CD14-positive monocyte (primary cell): ENCODE results near the gene PSMD11. TPM values are rescaled to one million over a fixed set of nuclear protein-coding genes. Genes with fewer than 3 reads are reported as not detected.

ENCODE experiments used
- DNase-seq, 3 donors: peaks; one replicate each; pipeline ENCODE4 v3.0.0-alpha.2; 2011 to 2022
- H2AFZ ChIP-seq: 2 replicates; pipeline ENCODE4 v1.6.0; 2012; ENCODE audit warnings: mild to moderate bottlenecking, low read depth, low read length, inconsistent platforms; ENCODE audit not compliant: insufficient read depth, poor library complexity, severe bottlenecking
- H3K27ac ChIP-seq, 2 donors: 1 replicate in 1 of 2; 2 replicates in 1 of 2; pipeline ENCODE4 v1.5.1; 2012 to 2013; ENCODE audit warnings: low read length in 2 of 2, control low read depth in 1 of 2, inconsistent platforms in 1 of 2, low read depth in 1 of 2, mild to moderate bottlenecking in 1 of 2
- H3K27me3 ChIP-seq, 2 donors: one replicate each; pipeline versions ENCODE4 v1.6.0 to v1.6.1; 2011 to 2013; ENCODE audit warnings: low read length in 2 of 2; ENCODE audit not compliant: control insufficient read depth in 2 of 2, insufficient read depth in 2 of 2
- H3K36me3 ChIP-seq, 2 donors: replicated peaks in 1 of 2; 1 replicate in 1 of 2; 2 replicates in 1 of 2; pipeline versions ENCODE4 v1.5.1 to v1.6.1; 2012 to 2013; ENCODE audit warnings: low read length in 2 of 2, control low read depth in 1 of 2, inconsistent platforms in 1 of 2, mild to moderate bottlenecking in 1 of 2; ENCODE audit not compliant: insufficient read depth in 2 of 2, control insufficient read depth in 1 of 2
- H3K4me1 ChIP-seq, 2 donors: 1 replicate in 1 of 2; 2 replicates in 1 of 2; pipeline versions ENCODE4 v1.5.1 to v1.6.1; 2012 to 2013; ENCODE audit warnings: low read length in 2 of 2, control low read depth in 1 of 2, inconsistent platforms in 1 of 2, mild to moderate bottlenecking in 1 of 2, moderate library complexity in 1 of 2; ENCODE audit not compliant: insufficient read depth in 2 of 2, control insufficient read depth in 1 of 2
- H3K4me2 ChIP-seq: replicated peaks from 2 replicates; pipeline ENCODE3; 2012; ENCODE audit warnings: low read length, moderate library complexity, mild to moderate bottlenecking; ENCODE audit not compliant: poor library complexity, severe bottlenecking; ENCODE audit errors: extremely low read depth
- H3K4me3 ChIP-seq, 3 experiments: fragments of 200-600 bp in 1 of 3; sonication (generic) in 1 of 3; replicated peaks in 1 of 3; 1 replicate in 2 of 3; 2 replicates in 1 of 3; pipeline ENCODE4 v1.5.1; 2011 to 2013; ENCODE audit warnings: low read length in 3 of 3, mild to moderate bottlenecking in 3 of 3, control low read depth in 2 of 3, low read depth in 2 of 3, inconsistent platforms in 1 of 3, moderate library complexity in 1 of 3
- H3K79me2 ChIP-seq: 2 replicates; pipeline ENCODE4 v1.6.0; 2012; ENCODE audit warnings: mild to moderate bottlenecking, control low read depth, inconsistent platforms, low read length, moderate library complexity; ENCODE audit not compliant: insufficient read depth
- H3K9ac ChIP-seq: 2 replicates; pipeline ENCODE4 v1.6.0; 2017; ENCODE audit warnings: low read length, mild to moderate bottlenecking; ENCODE audit not compliant: insufficient read depth, poor library complexity, severe bottlenecking
- H3K9me3 ChIP-seq, 2 donors: replicated peaks in 1 of 2; 1 replicate in 1 of 2; 2 replicates in 1 of 2; pipeline versions ENCODE4 v1.5.1 to v1.6.1; 2012 to 2013; ENCODE audit warnings: low read length in 2 of 2, control low read depth in 1 of 2; ENCODE audit not compliant: control insufficient read depth in 1 of 2, insufficient read depth in 1 of 2
- H4K20me1 ChIP-seq: 2 replicates; pipeline ENCODE4 v1.6.0; 2012; ENCODE audit warnings: mild to moderate bottlenecking, low read length, control low read depth, moderate library complexity; ENCODE audit not compliant: insufficient read depth
- H3K27ac Mint-ChIP-seq, 7 donors: one replicate each; pipeline ENCODE4 v1.8.0; 2020; ENCODE audit warnings: mild to moderate bottlenecking in 7 of 7, mixed read lengths in 7 of 7, moderate library complexity in 6 of 7, inconsistent platforms in 2 of 7
- H3K27me3 Mint-ChIP-seq, 3 donors: one replicate each; pipeline ENCODE4 v1.8.0; 2021 to 2022; ENCODE audit warnings: low read depth in 3 of 3, mild to moderate bottlenecking in 3 of 3, mixed read lengths in 3 of 3, moderate library complexity in 3 of 3, inconsistent platforms in 1 of 3
- H3K36me3 Mint-ChIP-seq, 2 donors: one replicate each; pipeline ENCODE4 v1.8.0; 2020; ENCODE audit warnings: mixed read lengths in 2 of 2, inconsistent platforms in 1 of 2, mild to moderate bottlenecking in 1 of 2
- H3K4me1 Mint-ChIP-seq: one replicate; pipeline ENCODE4 v1.8.0; 2020; ENCODE audit warnings: mild to moderate bottlenecking, mixed read lengths
- H3K4me3 Mint-ChIP-seq, 2 donors: one replicate each; pipeline ENCODE4 v1.8.0; 2020; ENCODE audit warnings: mild to moderate bottlenecking in 2 of 2, mixed read lengths in 2 of 2, moderate library complexity in 1 of 2
- H3K9me3 Mint-ChIP-seq, 7 donors: one replicate each; pipeline ENCODE4 v1.8.0; 2020 to 2022; ENCODE audit warnings: mixed read lengths in 7 of 7, mild to moderate bottlenecking in 6 of 7, moderate library complexity in 6 of 7, inconsistent platforms in 2 of 7
- WGBS: methylation state at CpG from one replicate; pipeline ENCODE4 v1.1.5; 2013; ENCODE audit warnings: missing lambda C conversion rate; ENCODE audit not compliant: insufficient coverage; 5-methylcytosine and 5-hydroxymethylcytosine counted together
- intact Hi-C, 2 donors: fragments of 100-400 bp; cut with micrococcal nuclease; formaldehyde crosslinking; loops; one replicate each; pipeline versions ENCODE4 v1.15.0 to v1.15.1; 2023
- polyA plus RNA-seq, 3 donors: library from polyadenylated mRNA; depleted of rRNA in 1 of 3; unstranded in 2 of 3; stranded (reverse) in 1 of 3; fragments of 300-500 nt in 2 of 3; fragments of >200 nt in 1 of 3; fragmentation: Illumina TruSeq in 2 of 3; gene quantifications; 1 replicate in 2 of 3; 2 replicates in 1 of 3; pipeline ENCODE4 v1.2.3, GENCODE V29; 2012 to 2021
- TF ChIP-seq, protein P1 (sequence below): fragments of 200-600 bp; IDR thresholded peaks from one replicate; pipeline ENCODE4 v1.8.0; 2022; ENCODE audit warnings: antibody characterized with exemption, mild to moderate bottlenecking

PSMD11 gene
- polyA plus RNA-seq, 3 donors, result 29.9 to 112 (median 91.8) TPM

DNA sequence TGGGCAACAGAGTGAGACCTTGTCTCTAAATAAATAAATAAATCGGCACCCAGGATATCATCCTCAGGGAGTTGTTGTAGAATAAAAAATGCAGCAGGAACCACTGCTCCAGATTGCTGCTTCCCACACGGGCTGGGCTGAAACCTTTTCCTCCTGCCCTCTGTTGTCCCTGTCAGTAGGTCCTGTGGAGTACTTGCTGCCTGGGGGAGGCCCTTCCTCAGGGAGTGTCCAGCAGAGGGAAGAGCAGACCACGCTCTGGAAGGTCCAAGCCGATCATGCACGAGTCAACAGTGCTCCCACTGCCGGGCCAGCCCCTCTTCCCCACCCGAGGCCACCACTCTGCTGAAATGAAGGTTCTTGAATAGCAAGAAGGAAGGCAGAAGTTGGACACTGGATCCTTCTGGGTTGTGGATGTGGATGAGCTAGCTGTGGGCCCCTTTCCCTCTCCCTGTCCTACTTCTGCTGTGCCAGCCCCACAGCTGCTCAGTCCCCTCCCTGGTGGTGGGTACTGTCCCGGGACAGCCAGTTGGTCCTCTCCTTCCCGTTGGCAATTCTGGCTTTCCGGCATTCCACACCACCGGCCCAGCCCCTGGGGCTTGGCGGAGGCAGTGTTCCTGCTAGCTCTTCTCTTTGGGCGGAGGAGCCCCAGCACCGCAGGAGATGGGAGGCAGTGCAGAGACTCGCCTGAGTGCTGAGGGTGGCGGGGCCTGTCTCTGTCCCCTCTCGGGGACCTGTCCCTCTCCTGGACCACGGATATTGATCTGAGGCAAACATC lies 53.3 kb downstream of the PSMD11 start:
- Mint-ChIP-seq H3K27me3 (peaks cover 0 to 6% (median 2%) of the 10 kb centered on the region in 3 donors), H3K9me3 (peaks cover 0 to 4% (median 0%) of the 10 kb centered on the region in 7 donors), H3K36me3 (peaks cover 11 to 13% of the 10 kb centered on the region in 2 donors), H3K4me1 (peaks cover 59% of the 10 kb centered on the region), H3K4me3 (no peak overlapping the region), H3K27ac (no peak overlapping the region)
- H3K9me3 ChIP-seq, result no peaks in the 10 kb centered on the region
- TF ChIP-seq, protein P1, sequence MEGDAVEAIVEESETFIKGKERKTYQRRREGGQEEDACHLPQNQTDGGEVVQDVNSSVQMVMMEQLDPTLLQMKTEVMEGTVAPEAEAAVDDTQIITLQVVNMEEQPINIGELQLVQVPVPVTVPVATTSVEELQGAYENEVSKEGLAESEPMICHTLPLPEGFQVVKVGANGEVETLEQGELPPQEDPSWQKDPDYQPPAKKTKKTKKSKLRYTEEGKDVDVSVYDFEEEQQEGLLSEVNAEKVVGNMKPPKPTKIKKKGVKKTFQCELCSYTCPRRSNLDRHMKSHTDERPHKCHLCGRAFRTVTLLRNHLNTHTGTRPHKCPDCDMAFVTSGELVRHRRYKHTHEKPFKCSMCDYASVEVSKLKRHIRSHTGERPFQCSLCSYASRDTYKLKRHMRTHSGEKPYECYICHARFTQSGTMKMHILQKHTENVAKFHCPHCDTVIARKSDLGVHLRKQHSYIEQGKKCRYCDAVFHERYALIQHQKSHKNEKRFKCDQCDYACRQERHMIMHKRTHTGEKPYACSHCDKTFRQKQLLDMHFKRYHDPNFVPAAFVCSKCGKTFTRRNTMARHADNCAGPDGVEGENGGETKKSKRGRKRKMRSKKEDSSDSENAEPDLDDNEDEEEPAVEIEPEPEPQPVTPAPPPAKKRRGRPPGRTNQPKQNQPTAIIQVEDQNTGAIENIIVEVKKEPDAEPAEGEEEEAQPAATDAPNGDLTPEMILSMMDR, result no peak
- H3K79me2 ChIP-seq, result no peaks in the 10 kb centered on the region
- no peaks in the 10 kb centered on the region for H3K27me3 ChIP-seq
- no peak overlapping the region for H2AFZ ChIP-seq
- no peaks in the 10 kb centered on the region for H4K20me1 ChIP-seq
- H3K4me1 ChIP-seq, result peaks cover 54 to 63% of the 10 kb centered on the region in 2 donors
- no peaks in the 10 kb centered on the region for H3K36me3 ChIP-seq
- no peak overlapping the region for H3K4me2 ChIP-seq
- intact Hi-C loops, result no loop called here
- no peak overlapping the region for H3K9ac ChIP-seq
- DNase-seq, result no peak
- WGBS, result 92% methylated on average over 12 of the region's 18 CpGs
- H3K4me3 ChIP-seq, result no peak overlapping the region
- H3K27ac ChIP-seq, result no peak overlapping the region

DNA sequence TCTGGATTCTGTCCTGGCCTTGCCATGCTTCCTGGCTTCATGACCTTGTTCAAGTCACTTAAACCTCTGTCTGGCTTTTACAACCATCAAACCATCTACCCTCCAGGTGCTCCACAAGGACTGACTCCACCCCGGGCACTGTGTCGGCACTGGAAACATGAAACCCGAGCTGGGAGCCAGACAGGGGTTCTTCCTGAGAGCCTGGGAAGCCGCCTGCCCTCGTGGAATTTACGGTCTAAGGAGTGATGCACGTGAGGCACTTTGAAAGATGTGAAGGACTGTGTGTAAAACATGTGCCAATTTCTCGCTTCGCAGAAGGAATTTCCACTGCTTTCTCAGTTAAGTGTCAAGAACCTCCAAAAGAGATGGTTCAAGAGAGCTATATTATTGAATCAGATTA lies 54.1 kb downstream of the PSMD11 start:
- no peak overlapping the region for H2AFZ ChIP-seq

More for the DNA sequence above, 54.1 kb downstream of the PSMD11 start:
- Histone ChIP-seq H3K4me3 (no peak overlapping the region), H3K27ac (no peak overlapping the region), H3K4me2 (no peak overlapping the region), H4K20me1 (no peaks in the 10 kb centered on the region), H3K79me2 (no peaks in the 10 kb centered on the region), H3K9ac (no peak overlapping the region), H3K27me3 (no peaks in the 10 kb centered on the region), H3K4me1 (peaks cover 54 to 63% of the 10 kb centered on the region in 2 donors), H3K36me3 (no peaks in the 10 kb centered on the region), H3K9me3 (no peaks in the 10 kb centered on the region)
- TF ChIP-seq, protein P1, result no peak
- Mint-ChIP-seq H3K4me1 (peaks cover 59% of the 10 kb centered on the region), H3K27me3 (peaks cover 0 to 6% (median 2%) of the 10 kb centered on the region in 3 donors), H3K36me3 (peaks cover 11 to 12% of the 10 kb centered on the region in 2 donors), H3K27ac (no peak overlapping the region), H3K4me3 (no peak overlapping the region), H3K9me3 (no peaks in the 10 kb centered on the region)
- no peak for DNase-seq
- intact Hi-C loops, result no loop called here
- 94% methylated on average over 7 of the region's 9 CpGs for WGBS
